IMR-90 (cell line): ENCODE measurements around the gene PHETA1.

ENCODE experiments used
- CEBPB ChIP-seq: IDR thresholded peaks from 2 replicates; pipeline ENCODE4 v1.6.1; 2012; ENCODE audit warnings: low read depth, low read length, improper control_type of control experiment
- POLR2A ChIP-seq: IDR thresholded peaks from 2 replicates; pipeline ENCODE4 v1.6.1; 2012; ENCODE audit warnings: mild to moderate bottlenecking, low read depth, low read length
- RAD21 ChIP-seq: IDR thresholded peaks from 2 replicates; pipeline ENCODE4 v1.6.1; 2012; ENCODE audit warnings: low read length, improper control_type of control experiment

DNA sequence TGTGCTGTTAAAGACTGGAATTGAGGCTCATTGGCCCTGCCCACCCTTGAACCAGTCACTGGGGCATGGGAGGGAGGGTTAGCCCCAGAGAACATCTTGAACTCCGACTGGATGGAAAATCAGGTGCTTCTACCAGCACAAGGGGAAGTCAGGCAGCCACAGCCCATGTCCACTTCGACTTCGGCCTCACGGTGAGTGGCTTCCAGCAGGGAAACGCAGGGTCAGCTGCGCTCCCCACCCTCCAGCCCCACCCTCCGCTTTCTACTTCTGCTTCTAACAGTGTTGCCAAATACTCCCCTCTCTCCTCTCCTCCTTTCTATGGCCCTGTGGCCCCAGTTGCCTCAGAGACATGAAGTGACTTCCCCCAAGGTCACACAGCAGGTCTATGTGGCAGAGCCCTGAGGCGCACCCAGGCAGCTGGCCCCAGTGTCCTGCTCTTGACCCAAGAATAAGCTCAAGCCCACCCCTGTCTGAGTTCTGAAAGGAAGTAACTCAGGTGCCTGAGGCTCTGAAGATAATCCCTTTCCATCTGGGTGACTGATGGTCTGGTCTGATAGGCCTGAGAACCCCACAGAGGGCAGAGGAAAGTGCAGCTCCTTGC, 24.9 kb upstream of the PHETA1 start:
- no peak for TF ChIP-seq CEBPB
- no peak for TF ChIP-seq POLR2A
- no peak for TF ChIP-seq RAD21
